HepG2 (cell line): ENCODE measurements around the gene ASCC2. TPM values are rescaled to one million over a fixed set of nuclear protein-coding genes. Genes with fewer than 3 reads are reported as not detected.

ENCODE experiments used
- ATAC-seq: fragments of 200-7000 bp; cut with Tn5 transposase; 3 replicates; pipeline ENCODE4 v1.9.1; 2020; ENCODE audit warnings: mild to moderate bottlenecking, moderate library complexity
- BruUV-seq: library from RNA; stranded (reverse); fragments of 400-500 nt; replicated peaks from 2 replicates; lab custom pipeline; 2021; lab: Mats Ljungman, UMichigan
- CTCF ChIA-PET: fragments of 300-600 bp; formaldehyde crosslinking; extraction: SDS; loops from one replicate; lab custom pipeline; 2021; ENCODE audit warnings: low total read pairs, inconsistent platforms, low intra/inter-chr PET ratio; lab: Yijun Ruan, JAX
- POLR2A ChIA-PET: fragments of 350-600 bp; sonication (Branson Sonifier 250); formaldehyde crosslinking; loops from one replicate; lab custom pipeline; 2020; ENCODE audit warnings: antibody characterized with exemption, inconsistent platforms; lab: Yijun Ruan, JAX
- DNase-seq: peaks from one replicate; pipeline ENCODE4 v3.0.0-alpha.2; 2015; ENCODE audit warnings: low spot score
- FAIRE-seq: peaks from 3 replicates; lab custom pipeline; 2011; peaks lifted over from hg19 to GRCh38; lab: Jason Lieb, UNC
- H2AFZ ChIP-seq: one replicate; pipeline ENCODE4 v1.6.1; 2011; ENCODE audit warnings: low read length, inconsistent platforms
- H3K27ac ChIP-seq: fragments of 300-600 bp; 3 replicates; pipeline ENCODE4 v1.8.0; 2011; ENCODE audit warnings: mixed run types, mild to moderate bottlenecking, mixed read lengths, low read length, inconsistent platforms; ENCODE audit not compliant: insufficient read depth; ENCODE audit errors: extremely low read length
- H3K27me3 ChIP-seq, 2 experiments: fragments of 200-600 bp in 1 of 2; 2 replicates in 1 of 2; 3 replicates in 1 of 2; pipeline versions ENCODE4 v1.6.0 to v1.8.0; 2011; ENCODE audit warnings: low read length in 2 of 2, mild to moderate bottlenecking in 2 of 2, moderate library complexity in 2 of 2, inconsistent platforms in 1 of 2; ENCODE audit not compliant: insufficient read depth in 2 of 2, control insufficient read depth in 1 of 2
- H3K36me3 ChIP-seq, 2 experiments: fragments of 200-600 bp in 1 of 2; replicated peaks in 1 of 2; 2 replicates in 1 of 2; 3 replicates in 1 of 2; pipeline versions ENCODE4 v1.5.1 to v1.8.0; 2011; ENCODE audit warnings: low read length in 2 of 2, inconsistent platforms in 1 of 2; ENCODE audit not compliant: insufficient read depth in 2 of 2, control insufficient read depth in 1 of 2
- H3K4me1 ChIP-seq: 2 replicates; pipeline ENCODE4 v1.5.1; 2012; ENCODE audit warnings: low read length, inconsistent platforms; ENCODE audit not compliant: insufficient read depth
- H3K4me2 ChIP-seq: 2 replicates; pipeline ENCODE4 v1.6.0; 2011; ENCODE audit warnings: low read depth, low read length, inconsistent platforms
- H3K4me3 ChIP-seq, 3 experiments: fragments of 200-600 bp in 1 of 3; sonication (generic), shearing (Covaris generic) in 1 of 3; replicated peaks in 1 of 3; 2 replicates each; pipeline ENCODE4 v1.5.1; 2011 to 2016; ENCODE audit warnings: low read length in 3 of 3, inconsistent platforms in 2 of 3, low read depth in 2 of 3, mild to moderate bottlenecking in 2 of 3, control low read depth in 1 of 3, mixed read lengths in 1 of 3; ENCODE audit not compliant: insufficient read depth in 1 of 3
- H3K79me2 ChIP-seq: one replicate; pipeline ENCODE4 v1.6.1; 2011; ENCODE audit warnings: low read length, inconsistent platforms; ENCODE audit not compliant: insufficient read depth
- H3K9ac ChIP-seq: 2 replicates; pipeline ENCODE4 v1.6.0; 2011; ENCODE audit warnings: mild to moderate bottlenecking, low read depth, low read length, inconsistent platforms; ENCODE audit not compliant: insufficient read depth
- H3K9me3 ChIP-seq: 2 replicates; pipeline ENCODE4 v1.5.1; 2012; ENCODE audit warnings: mild to moderate bottlenecking, low read length
- H4K20me1 ChIP-seq: 2 replicates; pipeline ENCODE4 v1.6.0; 2011; ENCODE audit warnings: inconsistent platforms, mild to moderate bottlenecking, low read length, moderate library complexity; ENCODE audit not compliant: insufficient read depth
- MEF2D ChIP-seq: sonication (generic); formaldehyde crosslinking; IDR thresholded peaks from 2 replicates; pipeline ENCODE4 v1.5.1; 2020; ENCODE audit warnings: mild to moderate bottlenecking, missing genetic modification reagents
- MIXL1 ChIP-seq: IDR thresholded peaks from 2 replicates; pipeline ENCODE4 v1.6.1; 2016
- NFKBIZ ChIP-seq: IDR thresholded peaks from 2 replicates; pipeline ENCODE4 v1.6.1; 2018; ENCODE audit warnings: missing genetic modification reagents, missing compliant biosample characterization
- ZMYM3 ChIP-seq: sonication (generic); formaldehyde crosslinking; IDR thresholded peaks from 2 replicates; pipeline ENCODE4 v1.5.1; 2020; ENCODE audit warnings: mild to moderate bottlenecking, missing genetic modification reagents
- ZNF138 ChIP-seq: sonication (generic); formaldehyde crosslinking; IDR thresholded peaks from 2 replicates; pipeline ENCODE4 v1.5.0; 2020; ENCODE audit warnings: mild to moderate bottlenecking, low read depth, missing genetic modification reagents
- ZNF225 ChIP-seq: sonication (generic); formaldehyde crosslinking; IDR thresholded peaks from 2 replicates; pipeline ENCODE4 v1.4.0; 2020; ENCODE audit warnings: mild to moderate bottlenecking, missing genetic modification reagents
- ZNF234 ChIP-seq: sonication (generic); formaldehyde crosslinking; conservative IDR thresholded peaks from 2 replicates; pipeline ENCODE4 v1.5.1; 2020; ENCODE audit warnings: mild to moderate bottlenecking, missing genetic modification reagents
- ZNF282 ChIP-seq: fragments of 450-650 bp; IDR thresholded peaks from 2 replicates; pipeline ENCODE4 v1.6.1; 2018; ENCODE audit not compliant: partially characterized antibody
- ZNF468 ChIP-seq: sonication (generic); formaldehyde crosslinking; IDR thresholded peaks from 2 replicates; pipeline ENCODE4 v1.8.0; 2022; ENCODE audit warnings: mild to moderate bottlenecking, moderate library complexity, missing genetic modification reagents
- ZNF678 ChIP-seq: sonication (generic); formaldehyde crosslinking; IDR thresholded peaks from 2 replicates; pipeline ENCODE4 v1.4.0; 2020; ENCODE audit warnings: mild to moderate bottlenecking, missing genetic modification reagents
- ZNF788 ChIP-seq: sonication (generic); formaldehyde crosslinking; IDR thresholded peaks from 2 replicates; pipeline ENCODE4 v1.5.0; 2020; ENCODE audit warnings: mild to moderate bottlenecking, missing genetic modification reagents, borderline replicate concordance
- ZNF816 ChIP-seq: sonication (generic); formaldehyde crosslinking; IDR thresholded peaks from 2 replicates; pipeline ENCODE4 v1.8.0; 2022; ENCODE audit warnings: missing genetic modification reagents, mild to moderate bottlenecking, borderline replicate concordance
- WGBS: methylation state at CpG from one replicate; pipeline ENCODE4 v1.1.6; 2017; ENCODE audit warnings: low lambda C conversion rate; 5-methylcytosine and 5-hydroxymethylcytosine counted together
- in situ Hi-C: cut with HindIII; loops from 2 replicates; pipeline ENCODE4 v1.10.0; 2017; ENCODE audit warnings: low pct_unique_long_range_greater_than_20kb; ENCODE audit not compliant: extremely low pct_ligation_motif_present
- intact Hi-C: fragments of 100-400 bp; cut with micrococcal nuclease; formaldehyde crosslinking; loops from one replicate; pipeline ENCODE4 v1.10.0; 2022; ENCODE audit not compliant: unreplicated experiment
- polyA plus RNA-seq, 8 experiments: library from polyadenylated mRNA; depleted of rRNA in 3 of 8; stranded (reverse) in 7 of 8; unstranded in 1 of 8; fragments of >200 nt; fragmentation: Illumina TruSeq in 4 of 8; extraction: Trizol in 4 of 8; gene quantifications; 2 replicates each; pipeline versions ENCODE4 v1.2.1 to v1.2.3, GENCODE V29; 2011 to 2016; ENCODE audit warnings: low read depth in 4 of 8, missing spikeins in 1 of 8, mixed read lengths in 1 of 8; ENCODE audit not compliant: insufficient read depth in 1 of 8
- total RNA-seq, 5 experiments: library from RNA; depleted of rRNA; stranded (reverse); fragments of >200 nt; fragmentation: Illumina TruSeq; extraction: Trizol; gene quantifications; 2 replicates each; pipeline ENCODE4 v1.2.3, GENCODE V29; 2016; ENCODE audit warnings: low read depth in 1 of 5
- TF ChIP-seq, protein P1 (sequence below): IDR thresholded peaks from 2 replicates; pipeline ENCODE4 v1.6.1; 2016; ENCODE audit warnings: control low read depth
- TF ChIP-seq, protein P2 (sequence below): IDR thresholded peaks from 2 replicates; pipeline ENCODE4 v1.4.0; 2020; ENCODE audit warnings: mild to moderate bottlenecking, missing genetic modification reagents
- TF ChIP-seq, protein P3 (sequence below): IDR thresholded peaks from 2 replicates; pipeline ENCODE4 v1.6.1; 2016; ENCODE audit warnings: missing biosample characterization, missing genetic modification reagents, low read depth
- TF ChIP-seq, protein P4 (sequence below): sonication (generic); formaldehyde crosslinking; IDR thresholded peaks from 2 replicates; pipeline ENCODE4 v1.5.0; 2020; ENCODE audit warnings: missing genetic modification reagents
- TF ChIP-seq, protein P5 (sequence below): sonication (generic); formaldehyde crosslinking; IDR thresholded peaks from 2 replicates; pipeline ENCODE4 v1.8.0; 2022; ENCODE audit warnings: missing genetic modification reagents, mild to moderate bottlenecking, inconsistent platforms, borderline replicate concordance

ASCC2 gene
- total and polyA plus RNA-seq, 2 of the 13 experiments (the other 11 are each of a cell fraction or from before 2014, with no cell fraction given): 26.2 to 26.3 TPM

DNA sequence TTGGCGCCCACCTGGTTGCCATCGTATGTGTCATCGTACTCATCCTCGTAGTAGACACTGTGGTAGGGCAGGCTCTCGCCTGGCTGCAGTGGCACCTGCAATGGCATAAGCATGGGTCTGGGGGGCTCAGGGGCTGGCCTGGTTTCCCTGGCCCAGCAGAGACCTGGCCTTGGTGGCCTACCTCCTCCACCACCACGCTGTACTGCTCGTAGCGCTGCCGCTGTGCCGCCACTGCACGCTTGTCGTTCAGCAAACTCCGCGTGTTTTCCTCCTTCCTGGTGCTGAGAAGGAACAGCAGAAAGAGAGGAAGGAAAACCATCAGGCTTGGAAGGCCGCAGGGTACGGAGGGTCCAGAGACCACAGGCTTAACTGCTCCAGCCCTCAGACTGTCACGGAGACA is 44.7 kb downstream of the ASCC2 start:
- no peak for TF ChIP-seq ZNF225
- TF ChIP-seq ZNF282: no peak
- TF ChIP-seq ZNF138 (CRISPR knock-in tag): no peak
- TF ChIP-seq ZNF816 (CRISPR knock-in tag): no peak
- no peak for TF ChIP-seq ZNF234 (CRISPR knock-in tag)
- TF ChIP-seq ZNF678 (CRISPR knock-in tag): no peak
- TF ChIP-seq MEF2D (CRISPR knock-in tag): no peak
- TF ChIP-seq, protein P1, sequence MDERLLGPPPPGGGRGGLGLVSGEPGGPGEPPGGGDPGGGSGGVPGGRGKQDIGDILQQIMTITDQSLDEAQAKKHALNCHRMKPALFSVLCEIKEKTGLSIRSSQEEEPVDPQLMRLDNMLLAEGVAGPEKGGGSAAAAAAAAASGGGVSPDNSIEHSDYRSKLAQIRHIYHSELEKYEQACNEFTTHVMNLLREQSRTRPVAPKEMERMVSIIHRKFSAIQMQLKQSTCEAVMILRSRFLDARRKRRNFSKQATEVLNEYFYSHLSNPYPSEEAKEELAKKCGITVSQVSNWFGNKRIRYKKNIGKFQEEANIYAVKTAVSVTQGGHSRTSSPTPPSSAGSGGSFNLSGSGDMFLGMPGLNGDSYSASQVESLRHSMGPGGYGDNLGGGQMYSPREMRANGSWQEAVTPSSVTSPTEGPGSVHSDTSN: no peak
- TF ChIP-seq, protein P2, sequence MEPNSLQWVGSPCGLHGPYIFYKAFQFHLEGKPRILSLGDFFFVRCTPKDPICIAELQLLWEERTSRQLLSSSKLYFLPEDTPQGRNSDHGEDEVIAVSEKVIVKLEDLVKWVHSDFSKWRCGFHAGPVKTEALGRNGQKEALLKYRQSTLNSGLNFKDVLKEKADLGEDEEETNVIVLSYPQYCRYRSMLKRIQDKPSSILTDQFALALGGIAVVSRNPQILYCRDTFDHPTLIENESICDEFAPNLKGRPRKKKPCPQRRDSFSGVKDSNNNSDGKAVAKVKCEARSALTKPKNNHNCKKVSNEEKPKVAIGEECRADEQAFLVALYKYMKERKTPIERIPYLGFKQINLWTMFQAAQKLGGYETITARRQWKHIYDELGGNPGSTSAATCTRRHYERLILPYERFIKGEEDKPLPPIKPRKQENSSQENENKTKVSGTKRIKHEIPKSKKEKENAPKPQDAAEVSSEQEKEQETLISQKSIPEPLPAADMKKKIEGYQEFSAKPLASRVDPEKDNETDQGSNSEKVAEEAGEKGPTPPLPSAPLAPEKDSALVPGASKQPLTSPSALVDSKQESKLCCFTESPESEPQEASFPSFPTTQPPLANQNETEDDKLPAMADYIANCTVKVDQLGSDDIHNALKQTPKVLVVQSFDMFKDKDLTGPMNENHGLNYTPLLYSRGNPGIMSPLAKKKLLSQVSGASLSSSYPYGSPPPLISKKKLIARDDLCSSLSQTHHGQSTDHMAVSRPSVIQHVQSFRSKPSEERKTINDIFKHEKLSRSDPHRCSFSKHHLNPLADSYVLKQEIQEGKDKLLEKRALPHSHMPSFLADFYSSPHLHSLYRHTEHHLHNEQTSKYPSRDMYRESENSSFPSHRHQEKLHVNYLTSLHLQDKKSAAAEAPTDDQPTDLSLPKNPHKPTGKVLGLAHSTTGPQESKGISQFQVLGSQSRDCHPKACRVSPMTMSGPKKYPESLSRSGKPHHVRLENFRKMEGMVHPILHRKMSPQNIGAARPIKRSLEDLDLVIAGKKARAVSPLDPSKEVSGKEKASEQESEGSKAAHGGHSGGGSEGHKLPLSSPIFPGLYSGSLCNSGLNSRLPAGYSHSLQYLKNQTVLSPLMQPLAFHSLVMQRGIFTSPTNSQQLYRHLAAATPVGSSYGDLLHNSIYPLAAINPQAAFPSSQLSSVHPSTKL: no peak
- no peak for TF ChIP-seq MIXL1
- no peak for TF ChIP-seq ZNF468 (CRISPR knock-in tag)
- TF ChIP-seq ZMYM3: no peak
- TF ChIP-seq, protein P3, sequence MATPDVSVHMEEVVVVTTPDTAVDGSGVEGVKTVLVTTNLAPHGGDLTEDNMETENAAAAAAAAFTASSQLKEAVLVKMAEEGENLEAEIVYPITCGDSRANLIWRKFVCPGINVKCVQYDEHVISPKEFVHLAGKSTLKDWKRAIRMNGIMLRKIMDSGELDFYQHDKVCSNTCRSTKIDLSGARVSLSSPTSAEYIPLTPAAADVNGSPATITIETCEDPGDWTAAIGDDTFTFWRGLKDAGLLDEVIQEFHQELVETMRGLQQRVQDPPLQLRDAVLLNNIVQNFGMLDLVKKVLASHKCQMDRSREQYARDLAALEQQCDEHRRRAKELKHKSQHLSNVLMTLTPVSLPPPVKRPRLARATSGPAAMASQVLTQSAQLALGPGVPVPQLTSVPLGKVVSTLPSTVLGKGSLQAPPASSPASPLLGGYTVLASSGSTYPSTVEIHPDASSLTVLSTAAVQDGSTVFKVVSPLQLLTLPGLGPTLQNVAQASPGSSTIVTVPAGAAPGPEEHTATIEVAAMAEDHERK (CRISPR knock-in tag): no peak
- TF ChIP-seq, protein P4, sequence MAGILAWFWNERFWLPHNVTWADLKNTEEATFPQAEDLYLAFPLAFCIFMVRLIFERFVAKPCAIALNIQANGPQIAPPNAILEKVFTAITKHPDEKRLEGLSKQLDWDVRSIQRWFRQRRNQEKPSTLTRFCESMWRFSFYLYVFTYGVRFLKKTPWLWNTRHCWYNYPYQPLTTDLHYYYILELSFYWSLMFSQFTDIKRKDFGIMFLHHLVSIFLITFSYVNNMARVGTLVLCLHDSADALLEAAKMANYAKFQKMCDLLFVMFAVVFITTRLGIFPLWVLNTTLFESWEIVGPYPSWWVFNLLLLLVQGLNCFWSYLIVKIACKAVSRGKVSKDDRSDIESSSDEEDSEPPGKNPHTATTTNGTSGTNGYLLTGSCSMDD: no peak
- TF ChIP-seq, protein P5, sequence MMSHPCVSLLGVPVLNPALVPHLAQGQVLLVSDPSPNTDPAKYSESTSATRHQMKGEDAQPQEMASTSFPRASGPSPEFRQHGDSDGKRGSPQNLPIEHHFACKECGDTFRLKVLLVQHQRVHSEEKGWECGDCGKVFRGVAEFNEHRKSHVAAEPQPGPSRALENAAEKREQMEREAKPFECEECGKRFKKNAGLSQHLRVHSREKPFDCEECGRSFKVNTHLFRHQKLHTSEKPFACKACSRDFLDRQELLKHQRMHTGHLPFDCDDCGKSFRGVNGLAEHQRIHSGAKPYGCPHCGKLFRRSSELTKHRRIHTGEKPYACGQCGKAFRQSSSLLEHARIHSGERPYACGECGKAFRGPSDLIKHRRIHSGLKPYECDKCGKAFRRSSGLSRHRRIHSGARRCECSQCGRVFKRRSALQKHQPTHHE (CRISPR knock-in tag): no peak
- TF ChIP-seq ZNF788 (CRISPR knock-in tag): no peak
- TF ChIP-seq NFKBIZ (CRISPR knock-in tag): no peak
- in situ Hi-C loops: no loop called here
- H3K9me3 ChIP-seq: no peaks in the 10 kb centered on the region
- H3K36me3 ChIP-seq: peaks cover 30 to 66% of the 10 kb centered on the region in 2 experiments
- H4K20me1 ChIP-seq: no peaks in the 10 kb centered on the region
- WGBS: 98% methylated on average over 12 of the region's 17 CpGs
- POLR2A ChIA-PET: interaction anchor here (1.2 to 1.4 kb wide), 2 partner anchors 27 to 44 kb away, joined by 3 to 4 read pairs; partner anchors contain the start of genes ASCC2, UQCR10 and ZMAT5
- CTCF ChIA-PET: no interaction called here
- intact Hi-C loops: no loop called here
- BruUV-seq: no TSS peak
- ATAC-seq: no peak
- FAIRE-seq: no peak
- H3K79me2 ChIP-seq: no peaks in the 10 kb centered on the region
- no peaks in the 10 kb centered on the region for H3K27me3 ChIP-seq
- no peak for DNase-seq
- H3K27ac ChIP-seq: no peak overlapping the region
- H3K4me3 ChIP-seq: no peak overlapping the region
- no peak overlapping the region for H3K9ac ChIP-seq
- no peak overlapping the region for H3K4me2 ChIP-seq
- H2AFZ ChIP-seq: no peak overlapping the region
- H3K4me1 ChIP-seq: peaks cover 23% of the 10 kb centered on the region
